ENCODE measurements around the gene EEF1A2.

The EEF1A2 gene

DNA sequence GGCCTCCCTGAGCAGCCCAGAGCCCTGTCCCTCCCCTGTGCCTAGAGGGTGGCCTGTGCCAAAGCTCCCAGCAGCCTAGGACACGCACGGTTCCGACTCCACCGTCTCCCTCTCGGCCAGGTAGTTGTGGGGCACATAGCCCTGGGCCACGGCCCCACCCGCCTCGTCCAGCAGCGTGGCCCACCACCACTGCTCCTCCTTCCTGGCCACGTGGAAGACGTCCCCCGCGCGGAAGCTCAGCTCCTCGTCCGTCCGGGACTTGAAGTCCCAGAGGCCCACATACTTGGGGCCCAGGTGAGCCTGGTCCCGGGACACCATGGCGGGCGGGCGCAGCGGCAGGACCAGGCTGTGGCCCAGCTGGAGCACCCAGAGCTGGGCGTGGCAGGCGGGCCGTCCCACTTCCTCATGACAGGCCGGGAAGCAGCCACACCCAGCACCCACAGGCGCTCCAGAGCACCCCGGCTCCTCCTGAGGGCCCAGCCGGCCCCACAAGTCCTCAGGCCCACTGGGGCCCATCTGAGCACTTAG, 38.2 kb upstream of the EEF1A2 start, which contains the start of gene PTK6:
PTK6 (minus strand) TSS at position 380 of the 528 bp plus-strand sequence; CDS start at position 318, 62 bp downstream.
- no peak for DNase-seq

DNA sequence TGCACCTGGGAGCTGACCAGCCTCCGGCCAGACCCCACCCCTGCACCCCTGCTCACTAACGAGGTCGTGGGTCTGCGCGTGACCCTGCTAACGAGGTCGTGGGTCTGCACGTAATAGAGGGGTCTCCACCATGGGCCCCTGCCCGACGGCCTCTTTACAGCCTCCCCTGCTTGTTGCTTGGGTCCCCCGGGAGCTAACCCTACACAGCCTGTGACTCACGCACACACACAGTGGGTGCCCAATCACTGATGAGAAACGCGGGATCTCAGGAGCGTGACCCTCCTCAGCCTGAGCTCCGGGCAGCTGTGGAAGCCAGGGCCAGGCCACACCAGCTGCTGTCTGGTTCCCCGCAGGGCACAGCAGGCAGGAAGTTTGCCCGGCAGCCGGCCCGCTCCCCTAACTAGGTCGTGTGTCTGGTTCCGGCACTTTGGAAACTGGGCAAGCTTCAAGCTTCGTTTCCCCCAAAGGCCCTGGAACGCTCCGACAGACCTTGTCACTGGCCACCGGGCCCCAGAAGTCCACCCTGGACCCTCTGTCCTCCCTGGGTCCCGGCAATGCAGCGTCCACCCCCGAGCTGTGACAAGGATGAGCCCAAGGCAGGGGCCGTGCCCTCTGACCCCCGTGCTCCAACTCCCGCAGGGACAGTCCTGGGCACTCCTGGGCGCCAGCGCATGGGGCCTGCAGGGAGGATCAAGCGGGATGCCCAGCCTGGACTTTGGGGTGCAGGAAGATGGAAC, 37.5 kb upstream of the EEF1A2 start:
- no peak for DNase-seq

DNA sequence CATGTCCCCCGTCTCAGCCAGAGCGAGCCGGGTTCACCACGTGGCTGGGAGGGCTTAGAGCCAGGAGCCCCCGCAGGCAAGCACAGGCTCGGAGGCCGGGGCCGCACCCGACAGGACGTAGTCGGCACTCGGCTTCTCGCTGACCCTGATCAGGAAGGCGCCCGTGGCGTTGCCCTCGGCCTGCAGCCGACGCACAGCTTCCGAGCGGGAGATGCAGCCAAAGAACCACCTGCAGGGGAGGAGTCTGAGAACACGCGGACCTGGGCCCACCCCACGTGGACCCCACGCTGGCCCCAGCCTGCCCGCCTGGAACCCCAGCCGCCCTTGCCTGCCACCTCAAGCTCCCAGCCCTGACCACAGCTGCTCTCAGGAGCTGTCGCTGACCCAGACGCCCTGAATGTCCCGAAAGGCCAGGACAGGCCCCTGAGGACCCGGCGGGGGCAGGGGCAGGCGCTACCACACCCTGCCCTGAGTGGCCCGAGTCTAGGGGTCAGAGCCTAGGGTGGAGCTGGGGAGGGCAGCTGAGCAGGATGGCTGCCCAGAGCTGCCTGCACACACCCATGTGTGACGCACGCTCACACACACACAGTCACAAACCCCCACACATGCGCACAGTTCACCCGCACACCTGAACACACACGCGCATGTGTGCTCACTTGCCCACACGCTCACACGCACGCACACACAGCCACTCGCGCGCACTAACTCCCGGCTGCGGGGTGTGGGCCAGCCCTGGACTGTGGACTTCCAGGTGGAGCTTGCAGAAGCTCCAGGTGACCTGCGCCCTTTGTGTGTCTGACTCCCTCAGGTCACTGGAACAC, 36.2 kb upstream of the EEF1A2 start:
- no peak for DNase-seq

- no peak for DNase-seq
These were observed 35.5 kb upstream of the EEF1A2 start for GRCh38 chr20:63534427-63534830.

DNA sequence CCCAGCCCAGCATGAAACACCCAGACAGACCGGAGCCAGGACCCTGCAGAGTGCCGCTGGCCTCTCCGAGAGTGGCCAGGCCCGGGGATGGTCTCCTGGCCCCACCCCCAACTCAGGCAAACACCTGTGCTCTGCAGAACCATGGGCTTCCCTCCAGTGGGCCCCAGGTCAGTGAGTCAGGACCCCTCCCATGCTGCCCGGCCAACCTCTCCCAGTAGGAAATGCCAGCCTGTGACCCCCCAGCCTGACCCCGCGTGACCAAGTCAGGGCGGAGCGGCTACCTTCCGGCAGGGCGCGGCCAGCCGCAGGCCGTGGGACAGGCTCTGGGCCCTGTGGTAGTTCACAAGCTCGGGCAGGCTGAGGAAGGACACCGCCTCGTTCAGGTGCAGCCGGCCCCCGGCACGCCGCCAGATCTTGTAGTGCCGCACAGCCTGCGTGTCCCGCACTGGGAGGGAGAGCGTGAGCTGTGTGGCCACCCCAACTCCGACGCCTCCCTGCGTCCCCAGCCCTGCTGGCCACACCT, 35.0 kb upstream of the EEF1A2 start:
- DNase-seq = no peak

GRCh38 chr20:63533388-63533787, 34.5 kb upstream of the EEF1A2 start:
- no peak for DNase-seq

DNA sequence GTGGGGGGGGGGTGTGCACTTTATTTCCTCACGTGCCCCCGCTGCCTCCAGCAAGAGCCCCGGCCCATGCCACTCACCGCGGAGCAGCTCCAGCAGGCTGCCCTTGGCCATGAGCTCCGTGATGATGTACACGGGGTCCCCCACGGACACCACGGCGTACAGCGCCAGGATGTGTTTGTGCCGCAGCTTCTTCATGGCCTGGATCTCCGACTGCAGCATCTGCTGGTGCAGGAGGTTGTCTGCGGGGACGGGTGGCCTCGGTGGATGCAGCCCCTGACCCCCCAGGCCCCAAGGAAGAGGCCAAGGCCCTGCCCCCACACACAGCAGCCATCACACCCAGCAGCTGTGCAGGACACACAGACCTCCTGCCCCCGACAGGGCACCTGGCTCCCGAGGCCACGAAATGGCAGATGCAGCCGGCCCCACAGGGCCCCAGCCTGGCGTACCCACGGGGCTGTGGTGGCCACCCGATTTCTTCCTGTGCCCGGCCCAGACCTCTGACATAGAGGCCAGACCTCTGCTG, 33.6 kb upstream of the EEF1A2 start:
- no peak for DNase-seq

GRCh38 chr20:63531686-63532448, 33.0 kb upstream of the EEF1A2 start:
- no peak for DNase-seq

GRCh38 chr20:63530788-63531160, 31.9 kb upstream of the EEF1A2 start:
- no peak for DNase-seq

DNA sequence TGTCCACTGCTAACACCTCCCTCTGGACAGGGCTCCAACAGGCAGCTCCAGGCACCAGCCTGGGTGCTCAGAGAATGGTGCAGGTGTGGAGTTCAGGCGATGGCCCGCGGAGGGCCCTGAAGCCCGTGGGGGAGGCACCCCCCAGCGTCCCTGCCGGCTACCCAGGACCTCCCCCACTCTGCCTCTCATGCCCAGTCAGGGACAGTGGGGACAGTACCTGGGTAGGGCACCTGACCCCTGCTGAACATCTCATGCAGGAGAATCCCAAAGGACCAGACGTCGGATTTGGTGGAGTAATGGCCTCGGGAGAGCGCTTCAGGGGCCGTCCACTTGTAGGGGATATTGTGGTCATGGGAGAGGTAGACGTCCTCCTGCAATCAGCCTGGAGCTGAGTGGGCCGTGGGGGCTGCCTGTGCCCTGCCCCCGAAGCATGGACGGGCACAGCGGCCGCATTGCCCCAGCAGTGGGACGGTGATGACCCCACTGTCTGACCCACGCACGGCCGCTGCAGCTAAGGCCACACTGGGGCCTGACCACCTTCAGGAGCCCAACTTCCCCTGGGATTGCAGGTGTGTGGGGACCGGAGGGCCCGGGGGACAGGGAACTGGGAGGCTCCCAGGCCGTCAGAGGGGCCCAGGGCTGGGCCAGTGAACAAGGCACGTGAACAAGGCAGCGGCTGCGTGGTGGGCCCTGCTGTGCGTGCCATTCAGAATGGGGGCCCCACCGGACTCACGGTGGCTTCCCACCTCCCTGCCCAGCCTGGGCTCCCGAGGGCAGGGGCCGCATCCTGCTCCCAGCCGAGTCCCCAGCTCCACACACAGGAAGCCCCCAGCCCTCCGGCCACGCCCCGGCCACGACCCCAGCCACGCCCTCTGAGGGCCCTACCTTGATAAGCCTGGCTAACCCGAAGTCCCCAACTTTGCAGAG, 31.2 kb upstream of the EEF1A2 start:
- DNase-seq = no peak

GRCh38 chr20:63529180-63529860, 30.4 kb upstream of the EEF1A2 start:
- no peak for DNase-seq

DNA sequence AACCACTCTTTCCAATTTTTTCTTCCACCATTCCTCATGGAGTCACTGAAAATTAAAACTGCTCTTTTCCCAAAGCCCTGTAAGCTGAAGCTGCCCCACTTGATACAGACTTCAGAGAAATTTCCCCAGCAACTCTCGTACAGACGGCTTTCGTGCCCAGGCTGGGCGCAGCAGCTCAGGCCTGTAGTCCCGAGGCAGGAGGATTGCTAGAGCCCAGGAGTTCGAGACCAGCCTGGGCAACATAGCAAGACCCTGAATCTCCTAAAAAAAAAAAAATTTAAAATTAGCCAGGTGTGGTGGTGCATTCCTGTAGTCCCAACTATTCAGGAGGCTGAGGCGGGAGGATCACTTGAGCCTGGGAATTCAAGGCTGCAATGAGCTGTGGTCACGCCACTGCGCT, 28.3 kb upstream of the EEF1A2 start:
- DNase-seq = no peak

GRCh38 chr20:63525971-63526370, 27.1 kb upstream of the EEF1A2 start:
- DNase-seq = no peak

DNA sequence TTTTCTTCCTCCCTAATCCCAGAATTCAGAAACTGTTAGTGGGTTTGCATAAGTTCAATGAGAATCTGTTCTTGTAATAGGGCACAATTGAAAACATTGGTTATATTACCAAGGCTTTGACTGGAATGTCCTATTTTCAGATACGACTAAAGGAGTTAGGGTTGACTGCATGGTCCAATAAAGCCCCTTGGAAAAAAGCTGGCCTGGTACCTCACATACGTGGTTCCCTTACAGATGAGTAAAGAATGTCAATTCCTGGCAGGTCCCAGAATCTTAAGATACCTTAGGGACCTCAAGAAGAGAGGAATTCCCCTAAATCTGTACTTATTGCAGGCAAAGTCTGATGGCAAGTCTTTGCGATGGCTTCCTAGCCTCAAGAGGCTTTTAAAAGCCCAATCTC, 26.3 kb upstream of the EEF1A2 start:
- peak in 1 of 2 experiments; percentile 29 for DNase-seq

DNA sequence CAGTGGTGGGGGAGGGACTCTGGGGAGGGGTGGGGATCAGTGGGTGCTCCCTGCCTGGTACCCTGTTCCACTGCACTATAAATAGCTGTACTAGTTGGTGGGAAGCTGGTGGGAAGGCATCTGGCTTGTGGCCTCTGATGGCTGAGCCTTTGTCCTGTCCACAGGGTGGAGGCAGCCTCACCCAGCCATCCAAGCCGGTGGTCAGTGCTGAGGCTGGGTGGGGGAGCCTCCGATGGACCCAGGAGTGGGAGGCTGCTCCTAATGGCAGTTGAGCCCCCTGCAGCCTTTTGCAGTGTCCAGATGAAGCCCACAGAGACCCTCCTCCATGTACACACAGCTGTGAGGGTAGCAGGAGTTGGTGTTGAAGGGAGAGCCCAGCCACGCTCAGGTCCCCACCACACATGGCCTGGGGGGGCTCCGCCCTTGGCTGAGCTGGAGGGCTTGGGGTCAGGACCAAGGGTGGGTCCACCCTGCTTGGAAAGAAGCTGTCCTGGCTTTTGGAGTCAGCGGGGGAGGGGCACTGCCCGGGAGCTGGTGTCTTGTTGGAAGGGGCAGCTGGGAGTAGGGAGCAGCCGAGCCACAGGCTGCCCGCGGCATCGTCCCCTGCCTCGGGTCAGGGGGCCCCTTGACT, 24.2 kb upstream of the EEF1A2 start:
- DNase-seq = no peak

DNA sequence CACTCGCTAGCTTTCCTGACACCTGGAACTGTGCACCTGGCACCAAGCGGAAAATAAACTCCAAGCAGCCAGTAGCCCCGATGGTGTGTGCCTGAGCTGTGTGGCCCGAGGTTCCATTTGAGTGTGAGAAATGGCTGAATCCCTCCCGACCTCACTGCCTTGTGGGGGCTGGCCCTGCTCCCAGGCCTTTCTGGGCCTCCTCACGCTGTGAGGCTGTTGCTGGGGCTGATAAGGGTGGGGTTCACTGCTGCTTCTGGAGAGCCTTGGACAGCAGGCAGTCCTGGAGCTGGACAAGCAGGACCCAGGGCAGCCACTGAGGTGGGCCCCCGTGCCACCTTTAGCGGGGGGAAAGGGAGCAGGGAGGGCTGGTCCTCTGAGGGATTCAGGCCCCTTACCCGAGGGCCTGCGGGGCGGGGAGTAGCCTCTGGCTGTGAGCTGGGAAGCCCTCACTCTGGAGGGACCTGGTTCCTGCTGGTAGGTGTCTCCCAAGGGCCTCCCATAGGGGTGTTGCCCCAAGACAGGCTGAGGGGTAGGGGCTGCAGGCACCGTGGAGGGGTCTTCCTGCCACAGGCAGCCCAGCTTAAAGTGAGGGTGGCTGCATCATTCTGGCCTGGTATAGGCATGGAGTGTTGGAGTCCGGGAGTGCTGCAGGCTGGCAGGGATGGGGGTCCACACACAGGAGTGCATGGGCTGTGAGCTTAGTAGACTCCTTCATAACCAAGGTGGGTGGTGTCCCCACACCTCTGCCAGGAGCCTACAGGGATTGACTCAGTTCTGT, 23.4 kb upstream of the EEF1A2 start:
- DNase-seq = no peak

GRCh38 chr20:63521602-63522001, 22.7 kb upstream of the EEF1A2 start:
- DNase-seq = no peak

DNA sequence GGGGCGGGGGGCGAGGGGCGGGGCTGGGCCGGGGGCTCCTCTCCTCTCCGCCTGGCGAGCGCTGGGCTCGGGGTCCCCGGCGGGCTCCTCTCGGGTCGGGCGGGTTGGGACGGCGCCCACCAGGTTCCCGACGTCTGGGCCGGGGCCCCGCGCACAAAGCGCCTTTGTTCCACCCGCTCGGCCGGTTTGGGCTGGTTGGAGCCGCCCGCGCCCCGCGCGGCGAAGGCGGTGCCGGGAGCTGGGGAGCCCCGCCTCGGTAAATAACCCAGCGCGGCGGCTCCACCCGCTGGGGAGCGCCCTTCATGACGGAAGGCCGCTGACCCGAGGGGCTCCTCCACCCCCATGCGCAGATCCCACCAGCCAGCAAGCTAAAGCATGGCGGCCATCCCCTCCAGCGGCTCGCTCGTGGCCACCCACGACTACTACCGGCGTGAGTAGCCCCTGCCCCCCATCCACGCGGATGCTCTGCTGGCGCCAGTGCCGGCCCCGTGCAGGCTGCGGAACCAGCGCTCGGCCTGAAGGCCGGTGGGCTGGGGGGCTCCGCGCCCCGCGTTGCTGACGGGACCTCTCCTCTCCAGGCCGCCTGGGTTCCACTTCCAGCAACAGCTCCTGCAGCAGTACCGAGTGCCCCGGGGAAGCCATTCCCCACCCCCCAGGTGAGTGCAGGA, 22.2 kb upstream of the EEF1A2 start:
- peak in 1 of 2 experiments; percentile 46 for DNase-seq

DNA sequence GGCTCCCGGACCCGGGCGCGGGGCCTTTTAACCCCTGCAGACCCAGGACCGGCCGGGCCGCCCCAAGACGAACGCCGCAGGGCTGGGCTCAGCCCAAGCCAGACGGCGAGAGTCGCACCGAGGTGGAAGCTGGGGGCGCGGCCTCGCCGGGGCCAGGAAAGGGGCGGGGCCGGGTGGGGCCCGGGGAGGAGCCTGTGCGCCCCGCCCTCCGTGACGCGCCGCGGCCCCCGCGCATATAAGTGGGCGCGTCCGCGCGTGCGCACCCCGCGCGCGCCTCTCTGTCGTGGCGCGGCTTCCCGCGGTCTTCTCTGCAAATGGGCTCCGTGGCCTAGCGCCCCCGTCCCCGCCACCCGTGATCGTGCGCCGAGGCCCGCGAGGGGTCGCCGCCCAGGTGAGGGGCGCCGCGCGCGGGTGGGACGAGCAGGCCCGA, 21.6 kb upstream of the EEF1A2 start, which contains the start of gene PPDPF:
PPDPF (plus strand) TSS at position 262 of the 430 bp plus-strand sequence. CDS start 544 bp downstream, outside the sequence.
- peak in 1 of 2 experiments; percentile 68 for DNase-seq

Data from SW 1271 (cell line).